A172 (cell line): ENCODE measurements around the gene ACOX2. TPM values are rescaled to one million over a fixed set of nuclear protein-coding genes. Genes with fewer than 3 reads are reported as not detected.

Experiments
- DNase-seq: peaks from one replicate; pipeline ENCODE4 v3.0.0-alpha.2; 2015; ENCODE audit warnings: low spot score
- total RNA-seq: library from RNA; depleted of rRNA; stranded (reverse); fragments of >200 nt; shearing (Covaris generic); gene quantifications from 2 replicates; pipeline ENCODE4 v1.2.3, GENCODE V29; 2014

The ACOX2 gene
- total RNA-seq, 1 experiment from 2014 or later, result 5.4 TPM

- no peak for DNase-seq
These were observed 28.6 kb downstream of the ACOX2 start for GRCh38 chr3:58508437-58508836.

GRCh38 chr3:58507356-58508078 is 29.5 kb downstream of the ACOX2 start:
- DNase-seq, result no peak

- no peak for DNase-seq
These were observed 34.1 kb downstream of the ACOX2 start for GRCh38 chr3:58502872-58503271.

GRCh38 chr3:58497097-58497496 is 39.9 kb downstream of the ACOX2 start:
- DNase-seq, result no peak

- no peak for DNase-seq
These were observed 40.7 kb downstream of the ACOX2 start for GRCh38 chr3:58496206-58496857.

GRCh38 chr3:58495101-58495500 is 41.9 kb downstream of the ACOX2 start:
- no peak for DNase-seq

GRCh38 chr3:58494107-58494506 is 42.9 kb downstream of the ACOX2 start:
- no peak for DNase-seq

- DNase-seq, result peak; percentile 8
These were observed 44.5 kb downstream of the ACOX2 start for GRCh38 chr3:58492494-58492905.

- peak; percentile 76 for DNase-seq
These were observed 45.2 kb downstream of the ACOX2 start, which contains the start of gene KCTD6 for GRCh38 chr3:58491506-58492402. KCTD6 (plus strand) TSS chr3:58492096; CDS start chr3:58498756, 6,660 bp downstream.

GRCh38 chr3:58490860-58491501 is 46.0 kb downstream of the ACOX2 start:
- DNase-seq, result no peak

- no peak for DNase-seq
These were observed 48.0 kb downstream of the ACOX2 start for GRCh38 chr3:58488967-58489366.

GRCh38 chr3:58487140-58487886 is 49.7 kb downstream of the ACOX2 start:
- peak; percentile 68 for DNase-seq

- DNase-seq, result no peak
These were observed 51.1 kb downstream of the ACOX2 start for GRCh38 chr3:58485801-58486435.

GRCh38 chr3:58484722-58485069 is 52.3 kb downstream of the ACOX2 start:
- no peak for DNase-seq

GRCh38 chr3:58484045-58484721 is 52.8 kb downstream of the ACOX2 start:
- no peak for DNase-seq

GRCh38 chr3:58482917-58483636 is 53.9 kb downstream of the ACOX2 start:
- DNase-seq, result no peak

- DNase-seq, result no peak
These were observed 56.7 kb downstream of the ACOX2 start for GRCh38 chr3:58480309-58480708.

GRCh38 chr3:58478781-58479180 is 58.2 kb downstream of the ACOX2 start:
- DNase-seq, result no peak

- DNase-seq, result no peak
These were observed 61.9 kb downstream of the ACOX2 start for GRCh38 chr3:58474967-58475578.
